Renal cortical epithelial cell (primary cell): Measurements from ENCODE around the gene VARS1. TPM values are rescaled to one million over a fixed set of nuclear protein-coding genes. Genes with fewer than 3 reads are reported as not detected.

Experiments
- total RNA-seq: library from RNA; depleted of rRNA; stranded (reverse); fragments of >200 nt; gene quantifications from 2 replicates; pipeline ENCODE4 v1.2.3, GENCODE V29; 2014

VARS1 gene
- total RNA-seq, 1 donor from 2014 or later, result 103 TPM

Other genes with a start within 250 kb of the VARS1 start
- 1.0 TPM in 1 of 2 replicates, not detected in the other for gene ATP6V1G2, start 249.1 kb downstream of the VARS1 start, total RNA-seq
- gene NFKBIL1, start 248.1 kb downstream of the VARS1 start, total RNA-seq, result 17.6 and 30.0 TPM in 2 replicates
- not detected in 2 replicates for gene LTA, start 223.5 kb downstream of the VARS1 start, total RNA-seq
- gene TNF, start 220.2 kb downstream of the VARS1 start, total RNA-seq, result 2.4 and 7.8 TPM in 2 replicates
- 7.0 and 35.1 TPM in 2 replicates for gene LTB, start 213.3 kb downstream of the VARS1 start, total RNA-seq
- gene LST1, start 209.5 kb downstream of the VARS1 start, total RNA-seq, result not detected in 2 replicates
- gene NCR3, start 202.7 kb downstream of the VARS1 start, total RNA-seq, result not detected in 2 replicates
- gene AIF1, start 180.5 kb downstream of the VARS1 start, total RNA-seq, result not detected in 2 replicates
- gene PRRC2A, start 175.0 kb downstream of the VARS1 start, total RNA-seq, result 13.9 and 90.6 TPM in 2 replicates
- 130 and 241 TPM in 2 replicates for gene BAG6, start 143.1 kb downstream of the VARS1 start, total RNA-seq
- gene APOM, start 139.9 kb downstream of the VARS1 start, total RNA-seq, result 0.69 and 0.80 TPM in 2 replicates
- gene C6orf47, start 135.0 kb downstream of the VARS1 start, total RNA-seq, result 28.6 and 32.0 TPM in 2 replicates
- gene GPANK1, start 130.8 kb downstream of the VARS1 start, total RNA-seq, result 9.1 and 16.0 TPM in 2 replicates
- gene CSNK2B, start 129.7 kb downstream of the VARS1 start, total RNA-seq, result 116 and 121 TPM in 2 replicates
- gene LY6G5B, start 125.8 kb downstream of the VARS1 start, total RNA-seq, result 2.6 TPM in 1 of 2 replicates, not detected in the other
- 0.40 TPM in 1 of 2 replicates, not detected in the other for gene LY6G5C, start 114.7 kb downstream of the VARS1 start, total RNA-seq
- 54.7 and 56.6 TPM in 2 replicates for gene ABHD16A, start 92.4 kb downstream of the VARS1 start, total RNA-seq
- gene LY6G6F, start 88.9 kb downstream of the VARS1 start, total RNA-seq, result not detected in 2 replicates
- gene LY6G6D, start 80.4 kb downstream of the VARS1 start, total RNA-seq, result not detected in 2 replicates
- not detected in 2 replicates for gene LY6G6C, start 74.0 kb downstream of the VARS1 start, total RNA-seq
- not detected in 2 replicates for gene MPIG6B, start 72.4 kb downstream of the VARS1 start, total RNA-seq
- 101 and 121 TPM in 2 replicates for gene DDAH2, start 66.5 kb downstream of the VARS1 start, total RNA-seq
- 345 and 2,008 TPM in 2 replicates for gene CLIC1, start 59.2 kb downstream of the VARS1 start, total RNA-seq
- gene MSH5, start 55.7 kb downstream of the VARS1 start, total RNA-seq, result 4.4 and 6.6 TPM in 2 replicates
- 0.50 and 0.69 TPM in 2 replicates for gene SAPCD1, start 33.1 kb downstream of the VARS1 start, total RNA-seq
- 2.6 and 8.5 TPM in 2 replicates for gene VWA7, start 18.4 kb downstream of the VARS1 start, total RNA-seq
- 16.6 and 46.9 TPM in 2 replicates for gene LSM2, start 11.2 kb upstream of the VARS1 start, total RNA-seq
- gene HSPA1L, start 19.5 kb upstream of the VARS1 start, total RNA-seq, result 0.87 and 2.0 TPM in 2 replicates
- gene HSPA1A, start 19.8 kb upstream of the VARS1 start, total RNA-seq, result 178 and 296 TPM in 2 replicates
- gene HSPA1B, start 32.0 kb upstream of the VARS1 start, total RNA-seq, result 197 and 264 TPM in 2 replicates
- gene NEU1, start 67.1 kb upstream of the VARS1 start, total RNA-seq, result 104 and 112 TPM in 2 replicates
- 1.1 and 26.6 TPM in 2 replicates for gene SLC44A4, start 83.2 kb upstream of the VARS1 start, total RNA-seq
- 37.7 and 72.3 TPM in 2 replicates for gene EHMT2, start 101.9 kb upstream of the VARS1 start, total RNA-seq
- 0.69 and 5.9 TPM in 2 replicates for gene ZBTB12, start 106.3 kb upstream of the VARS1 start, total RNA-seq
- gene C2, start 132.0 kb upstream of the VARS1 start, total RNA-seq, result 1.7 TPM in 1 of 2 replicates, not detected in the other
- 24.3 and 32.7 TPM in 2 replicates for gene CFB, start 150.3 kb upstream of the VARS1 start, total RNA-seq
- gene NELFE, start 163.2 kb upstream of the VARS1 start, total RNA-seq, result 92.3 and 146 TPM in 2 replicates
- gene SKIC2, start 163.4 kb upstream of the VARS1 start, total RNA-seq, result 46.5 and 47.3 TPM in 2 replicates
- 10.6 and 16.9 TPM in 2 replicates for gene DXO, start 176.4 kb upstream of the VARS1 start, total RNA-seq
- gene C4A, start 186.3 kb upstream of the VARS1 start, total RNA-seq, result 1.6 and 42.4 TPM in 2 replicates
- gene C4B, start 219.0 kb upstream of the VARS1 start, total RNA-seq, result 0.35 and 32.2 TPM in 2 replicates
- gene CYP21A2, start 242.7 kb upstream of the VARS1 start, total RNA-seq, result 0.20 TPM in 1 of 2 replicates, not detected in the other